NCI-H187 treated with DMSO at 0.1 percent for 48 hours (cell line): ENCODE results near the gene SRM.
"Not testable (repeated sequence)": the region's sequence is repeated elsewhere in the genome, so short reads cannot be mapped to it uniquely, and the experiment has no call there.

Experiments
- DNase-seq: peaks from one replicate; lab custom pipeline; 2025; lab: John Stamatoyannopoulos, UW

SRM gene

GRCh38 chr1:11059968-11060830, at the start of gene SRM:
TSS of gene SRM (minus strand) at chr1:11060018. CDS start at chr1:11059943, 75 bp downstream.
- DNase-seq = peak; percentile 27

GRCh38 chr1:11109047-11109760, 49.4 kb upstream of the SRM start:
- no peak for DNase-seq

GRCh38 chr1:11107599-11107998, 47.8 kb upstream of the SRM start:
- DNase-seq = no peak

- no peak for DNase-seq
Observed at GRCh38 chr1:11105586-11105985, 45.8 kb upstream of the SRM start.

GRCh38 chr1:11101347-11101746, 41.5 kb upstream of the SRM start:
- no peak for DNase-seq

- not testable (repeated sequence) for DNase-seq
Observed at GRCh38 chr1:11100806-11101205, 41.0 kb upstream of the SRM start.

GRCh38 chr1:11100149-11100493, 40.3 kb upstream of the SRM start:
- no peak for DNase-seq

- peak; percentile 38 for DNase-seq
Observed at GRCh38 chr1:11099310-11100148, 39.7 kb upstream of the SRM start, which contains the start of gene EXOSC10. TSS of gene EXOSC10 (minus strand) at chr1:11099869. CDS start at chr1:11099831, 38 bp downstream.

GRCh38 chr1:11098931-11099309, 39.1 kb upstream of the SRM start:
- no peak for DNase-seq

- not testable (repeated sequence) for DNase-seq
Observed at GRCh38 chr1:11083784-11084183, 24.0 kb upstream of the SRM start.

GRCh38 chr1:11080931-11081330, 21.1 kb upstream of the SRM start:
- no peak for DNase-seq

- no peak for DNase-seq
Observed at GRCh38 chr1:11078631-11079030, 18.8 kb upstream of the SRM start.

- DNase-seq = not testable (repeated sequence)
Observed at GRCh38 chr1:11073398-11073797, 13.6 kb upstream of the SRM start.

GRCh38 chr1:11072216-11072917, 12.5 kb upstream of the SRM start:
- DNase-seq = peak; percentile 87

GRCh38 chr1:11071463-11072215, 11.8 kb upstream of the SRM start:
- DNase-seq = peak; percentile 91

GRCh38 chr1:11070876-11071275, 11.1 kb upstream of the SRM start:
- no peak for DNase-seq

GRCh38 chr1:11068600-11069473, 9.0 kb upstream of the SRM start:
- no peak for DNase-seq

GRCh38 chr1:11067716-11068599, 8.1 kb upstream of the SRM start:
- no peak for DNase-seq

- DNase-seq = no peak
Observed at GRCh38 chr1:11065796-11066195, 6.0 kb upstream of the SRM start.
